Hepatocyte (in vitro differentiated cells): Measurements from ENCODE around the gene JARID2. TPM values are rescaled to one million over a fixed set of nuclear protein-coding genes. Genes with fewer than 3 reads are reported as not detected.

Experiments used
- DNase-seq: peaks from one replicate; pipeline ENCODE4 v3.0.0-alpha.2; 2016; ENCODE audit warnings: low spot score
- H2AFZ ChIP-seq: fragments of 200-600 bp; sonication (generic); 2 replicates; pipeline ENCODE4 v1.6.0; 2016; ENCODE audit warnings: antibody characterized with exemption, mild to moderate bottlenecking
- H3K27ac ChIP-seq: fragments of 200-600 bp; sonication (generic); 2 replicates; pipeline ENCODE4 v1.5.1; 2016; ENCODE audit warnings: mild to moderate bottlenecking
- H3K27me3 ChIP-seq: fragments of 200-600 bp; sonication (generic); 2 replicates; pipeline ENCODE4 v1.6.1; 2016
- H3K36me3 ChIP-seq: fragments of 200-600 bp; sonication (generic); replicated peaks from 2 replicates; pipeline ENCODE4 v1.5.1; 2016; ENCODE audit warnings: low read depth; ENCODE audit not compliant: insufficient read depth
- H3K4me1 ChIP-seq: fragments of 200-600 bp; sonication (generic); 2 replicates; pipeline ENCODE4 v1.5.1; 2016; ENCODE audit warnings: mild to moderate bottlenecking, moderate library complexity; ENCODE audit not compliant: insufficient read depth
- H3K4me2 ChIP-seq: fragments of 200-600 bp; sonication (generic); 2 replicates; pipeline ENCODE4 v1.6.0; 2016
- H3K4me3 ChIP-seq: fragments of 200-600 bp; sonication (generic); 2 replicates; pipeline ENCODE4 v1.5.1; 2016; ENCODE audit warnings: mild to moderate bottlenecking
- H3K79me2 ChIP-seq: fragments of 200-600 bp; sonication (generic); 2 replicates; pipeline ENCODE4 v1.6.0; 2017; ENCODE audit warnings: mild to moderate bottlenecking
- H3K9me2 ChIP-seq: fragments of 200-600 bp; sonication (generic); replicated peaks from 2 replicates; pipeline ENCODE4 v1.6.0; 2017; ENCODE audit warnings: mild to moderate bottlenecking; ENCODE audit not compliant: insufficient read depth
- H3K9me3 ChIP-seq: fragments of 200-600 bp; sonication (generic); 2 replicates; pipeline ENCODE4 v1.5.1; 2016; ENCODE audit warnings: low read depth, mild to moderate bottlenecking
- H4K20me1 ChIP-seq: fragments of 200-600 bp; sonication (generic); 2 replicates; pipeline ENCODE4 v1.6.0; 2016; ENCODE audit warnings: mild to moderate bottlenecking; ENCODE audit not compliant: insufficient read depth, poor library complexity, severe bottlenecking
- CTCF ChIP-seq: fragments of 200-600 bp; sonication (generic); IDR thresholded peaks from 2 replicates; pipeline ENCODE4 v1.5.1; 2016; ENCODE audit warnings: antibody characterized with exemption, mild to moderate bottlenecking; ENCODE audit not compliant: poor library complexity
- EZH2 ChIP-seq: fragments of 200-600 bp; sonication (generic); IDR thresholded peaks from 2 replicates; pipeline ENCODE4 v1.6.1; 2016; ENCODE audit warnings: antibody characterized with exemption, mild to moderate bottlenecking, borderline replicate concordance
- EZH2phosphoT487 ChIP-seq: fragments of 200-600 bp; sonication (generic); IDR thresholded peaks from one replicate; pipeline ENCODE4 v1.6.1; 2018; ENCODE audit warnings: antibody characterized with exemption, mild to moderate bottlenecking, low read depth, moderate library complexity; ENCODE audit not compliant: unreplicated experiment, severe bottlenecking
- WGBS: methylation state at CpG from one replicate; pipeline ENCODE4 v1.1.6; 2016; ENCODE audit warnings: low lambda C conversion rate; ENCODE audit errors: missing lambda C conversion rate; 5-methylcytosine and 5-hydroxymethylcytosine counted together
- polyA plus RNA-seq: library from polyadenylated mRNA; unstranded; fragments of >200 nt; fragmentation: Nextera tagmentation; extraction: Ambion mirVana; gene quantifications from 2 replicates; pipeline ENCODE4 v1.2.1, GENCODE V29; 2016
- total RNA-seq: library from RNA; depleted of rRNA; stranded (reverse); fragments of >200 nt; gene quantifications from 2 replicates; pipeline ENCODE4 v1.2.3, GENCODE V29; 2014

JARID2 gene
- total and polyA plus RNA-seq, 2 experiments from 2014 or later = 4.6 to 11.6 TPM

GRCh38 chr6:15523679-15524630 lies 278.1 kb downstream of the JARID2 start:
- Histone ChIP-seq H3K9me2 (no peaks in the 10 kb centered on the region), H2AFZ (no peak overlapping the region), H3K79me2 (no peaks in the 10 kb centered on the region), H3K36me3 (no peaks in the 10 kb centered on the region), H3K27me3 (no peaks in the 10 kb centered on the region), H3K4me3 (no peak overlapping the region), H3K4me1 (no peaks in the 10 kb centered on the region), H3K9me3 (no peaks in the 10 kb centered on the region), H4K20me1 (no peaks in the 10 kb centered on the region), H3K4me2 (no peak overlapping the region), H3K27ac (no peak overlapping the region)
- DNase-seq = no peak
- TF ChIP-seq EZH2 = no peak
- TF ChIP-seq EZH2phosphoT487 = no peak
- no peak for TF ChIP-seq CTCF
- WGBS = 99% methylated on average over 23 of the region's 23 CpGs

- WGBS = 97% methylated on average over 14 of the region's 14 CpGs
Observed at GRCh38 chr6:15524861-15525401, 279.1 kb downstream of the JARID2 start.

GRCh38 chr6:15526212-15526701 lies 280.4 kb downstream of the JARID2 start:
- H2AFZ ChIP-seq = no peak overlapping the region
- WGBS = 82% methylated on average over 13 of the region's 13 CpGs
- no peaks in the 10 kb centered on the region for H3K4me1 ChIP-seq
- H3K4me3 ChIP-seq = no peak overlapping the region
- no peaks in the 10 kb centered on the region for H4K20me1 ChIP-seq
- H3K79me2 ChIP-seq = no peaks in the 10 kb centered on the region
- DNase-seq = no peak
- H3K4me2 ChIP-seq = no peak overlapping the region
- TF ChIP-seq CTCF (no peak), EZH2 (no peak), EZH2phosphoT487 (no peak)
- H3K27me3 ChIP-seq = no peaks in the 10 kb centered on the region
- H3K27ac ChIP-seq = peak overlapping the region; percentile 6
- H3K36me3 ChIP-seq = no peaks in the 10 kb centered on the region
- no peaks in the 10 kb centered on the region for H3K9me3 ChIP-seq
- H3K9me2 ChIP-seq = no peaks in the 10 kb centered on the region

More at GRCh38 chr6:15524861-15525401, 279.1 kb downstream of the JARID2 start:
- Histone ChIP-seq H3K79me2 (no peaks in the 10 kb centered on the region), H2AFZ (no peak overlapping the region), H3K36me3 (no peaks in the 10 kb centered on the region), H3K4me3 (no peak overlapping the region), H3K27me3 (no peaks in the 10 kb centered on the region), H3K4me2 (no peak overlapping the region), H4K20me1 (no peaks in the 10 kb centered on the region), H3K27ac (no peak overlapping the region), H3K9me2 (no peaks in the 10 kb centered on the region), H3K9me3 (no peaks in the 10 kb centered on the region), H3K4me1 (no peaks in the 10 kb centered on the region)
- no peak for DNase-seq
- no peak for TF ChIP-seq EZH2
- no peak for TF ChIP-seq CTCF
